AG09309 (cell line): ENCODE measurements around the gene CXCL1.

Experiments used
- DNase-seq: peaks from one replicate; pipeline ENCODE4 v3.0.0-alpha.2; 2010; ENCODE audit warnings: low read depth
- H3K4me3 ChIP-seq: 2 replicates; pipeline ENCODE4 v1.5.1; 2011; ENCODE audit warnings: mild to moderate bottlenecking, low read depth, low read length, moderate library complexity; ENCODE audit not compliant: control insufficient read depth
- CTCF ChIP-seq: IDR thresholded peaks from 2 replicates; pipeline ENCODE4 v1.5.1; 2011; ENCODE audit warnings: mild to moderate bottlenecking, low read depth, low read length, inconsistent platforms; ENCODE audit not compliant: insufficient read depth, control insufficient read depth; ENCODE audit errors: missing control alignments

The CXCL1 gene

GRCh38 chr4:73856518-73856917, 12.7 kb upstream of the CXCL1 start:
- no peak for TF ChIP-seq CTCF
- DNase-seq: no peak
- H3K4me3 ChIP-seq: no peak overlapping the region

GRCh38 chr4:73859614-73860088, 9.5 kb upstream of the CXCL1 start:
- TF ChIP-seq CTCF: no peak
- peak; percentile 17 for DNase-seq
- H3K4me3 ChIP-seq: no peak overlapping the region

- no peak for DNase-seq
- no peak for TF ChIP-seq CTCF
- H3K4me3 ChIP-seq: no peak overlapping the region
Measured at GRCh38 chr4:73860181-73860580, 9.0 kb upstream of the CXCL1 start.

GRCh38 chr4:73860917-73861316, 8.3 kb upstream of the CXCL1 start:
- DNase-seq: no peak
- no peak for TF ChIP-seq CTCF

GRCh38 chr4:73862322-73862721, 6.9 kb upstream of the CXCL1 start:
- H3K4me3 ChIP-seq: no peak overlapping the region
- no peak for DNase-seq
- TF ChIP-seq CTCF: no peak

More at GRCh38 chr4:73860917-73861316, 8.3 kb upstream of the CXCL1 start:
- no peak overlapping the region for H3K4me3 ChIP-seq

GRCh38 chr4:73864365-73864764, 4.8 kb upstream of the CXCL1 start:
- DNase-seq: no peak
- peak; percentile 34 for TF ChIP-seq CTCF
- H3K4me3 ChIP-seq: no peak overlapping the region

GRCh38 chr4:73864961-73865360, 4.2 kb upstream of the CXCL1 start:
- TF ChIP-seq CTCF: no peak
- H3K4me3 ChIP-seq: no peak overlapping the region
- DNase-seq: no peak
